Naive thymus-derived CD4-positive, alpha-beta T cell (primary cell): ENCODE data around the gene ADD3. TPM values are rescaled to one million over a fixed set of nuclear protein-coding genes. Genes with fewer than 3 reads are reported as not detected.
A peak's percentile ranks its signal among the peaks of the same experiment; 100 is the strongest.

Experiments used
- ATAC-seq: fragments of 150-1000 bp; cut with Tn5 transposase; 2 replicates; pipeline ENCODE4 v1.10.0; 2021; ENCODE audit warnings: mild to moderate bottlenecking, moderate library complexity
- CTCF ChIA-PET: fragments of 350-600 bp; sonication (Branson Sonifier 250); formaldehyde crosslinking; loops from one replicate; lab custom pipeline; 2021; ENCODE audit warnings: antibody characterized with exemption; lab: Charles Lee
- POLR2A ChIA-PET: fragments of 350-600 bp; sonication (Branson Sonifier 250); formaldehyde crosslinking; loops from one replicate; lab custom pipeline; 2021; ENCODE audit warnings: antibody characterized with exemption, inconsistent platforms; lab: Charles Lee
- DNase-seq, 9 donors: peaks; one replicate each; pipeline versions ENCODE4 v3.0.0 to v3.0.0-alpha.2; 2020 to 2022; ENCODE audit warnings: mixed read lengths in 1 of 9
- H3K27ac ChIP-seq: one replicate; pipeline ENCODE4 v1.7.0; 2013; ENCODE audit warnings: mild to moderate bottlenecking, low read depth, low read length, moderate library complexity
- H3K27me3 ChIP-seq, 2 donors: one replicate each; pipeline ENCODE4 v1.7.0; 2013; ENCODE audit warnings: low read length in 2 of 2, mild to moderate bottlenecking in 2 of 2, moderate library complexity in 2 of 2; ENCODE audit not compliant: control insufficient read depth in 2 of 2, insufficient read depth in 2 of 2
- H3K36me3 ChIP-seq, 3 experiments: 1 replicate in 2 of 3; 2 replicates in 1 of 3; pipeline ENCODE4 v1.7.0; 2013; ENCODE audit warnings: low read length in 3 of 3, mild to moderate bottlenecking in 3 of 3, moderate library complexity in 1 of 3; ENCODE audit not compliant: insufficient read depth in 3 of 3, control insufficient read depth in 2 of 3
- H3K4me1 ChIP-seq, 2 donors: one replicate each; pipeline ENCODE4 v1.7.0; 2013; ENCODE audit warnings: low read length in 2 of 2, mild to moderate bottlenecking in 2 of 2, moderate library complexity in 1 of 2; ENCODE audit not compliant: control insufficient read depth in 2 of 2, insufficient read depth in 2 of 2
- H3K4me3 ChIP-seq: 2 replicates; pipeline ENCODE4 v1.7.0; 2013; ENCODE audit warnings: mild to moderate bottlenecking, low read length
- H3K9me3 ChIP-seq, 3 experiments: 1 replicate in 2 of 3; 2 replicates in 1 of 3; pipeline ENCODE4 v1.7.0; 2013; ENCODE audit warnings: low read length in 3 of 3; ENCODE audit not compliant: control insufficient read depth in 2 of 3
- H3K27ac Mint-ChIP-seq, 9 donors: one replicate each; pipeline ENCODE4 v1.8.0; 2020 to 2022; ENCODE audit warnings: mixed read lengths in 9 of 9, mild to moderate bottlenecking in 8 of 9, moderate library complexity in 5 of 9, inconsistent platforms in 2 of 9
- H3K27me3 Mint-ChIP-seq, 5 donors: one replicate each; pipeline ENCODE4 v1.8.0; 2021 to 2022; ENCODE audit warnings: mixed read lengths in 5 of 5, mild to moderate bottlenecking in 1 of 5
- H3K36me3 Mint-ChIP-seq, 5 donors: one replicate each; pipeline ENCODE4 v1.8.0; 2020 to 2022; ENCODE audit warnings: mixed read lengths in 5 of 5, mild to moderate bottlenecking in 3 of 5, inconsistent platforms in 1 of 5
- H3K4me1 Mint-ChIP-seq, 7 donors: one replicate each; pipeline ENCODE4 v1.8.0; 2020 to 2022; ENCODE audit warnings: mixed read lengths in 7 of 7, mild to moderate bottlenecking in 3 of 7, inconsistent platforms in 1 of 7
- H3K4me3 Mint-ChIP-seq, 10 donors: one replicate each; pipeline ENCODE4 v1.8.0; 2020 to 2022; ENCODE audit warnings: mild to moderate bottlenecking in 10 of 10, mixed read lengths in 10 of 10, moderate library complexity in 6 of 10, inconsistent platforms in 2 of 10
- H3K9me3 Mint-ChIP-seq, 11 donors: one replicate each; pipeline ENCODE4 v1.8.0; 2020 to 2022; ENCODE audit warnings: mixed read lengths in 11 of 11, mild to moderate bottlenecking in 4 of 11, inconsistent platforms in 1 of 11, moderate library complexity in 1 of 11
- intact Hi-C, 2 donors: fragments of 100-400 bp; cut with micrococcal nuclease; formaldehyde crosslinking; loops; one replicate each; pipeline ENCODE4 v1.15.1; 2023
- polyA plus RNA-seq, 2 donors: library from polyadenylated mRNA; unstranded; fragments of 300-500 nt; fragmentation: Illumina TruSeq; gene quantifications; one replicate each; pipeline ENCODE4 v1.2.3, GENCODE V29; 2021
- total RNA-seq, 6 experiments: library from RNA in 5 of 6; stranded (reverse) in 5 of 6; gene quantifications; 1 replicate in 5 of 6; 2 replicates in 1 of 6; pipeline ENCODE4 v1.2.3 and lab custom pipeline; 2021 to 2026

ADD3 gene
- total and polyA plus RNA-seq, 7 experiments from 2014 or later = 281 to 535 (median 450) TPM

DNA sequence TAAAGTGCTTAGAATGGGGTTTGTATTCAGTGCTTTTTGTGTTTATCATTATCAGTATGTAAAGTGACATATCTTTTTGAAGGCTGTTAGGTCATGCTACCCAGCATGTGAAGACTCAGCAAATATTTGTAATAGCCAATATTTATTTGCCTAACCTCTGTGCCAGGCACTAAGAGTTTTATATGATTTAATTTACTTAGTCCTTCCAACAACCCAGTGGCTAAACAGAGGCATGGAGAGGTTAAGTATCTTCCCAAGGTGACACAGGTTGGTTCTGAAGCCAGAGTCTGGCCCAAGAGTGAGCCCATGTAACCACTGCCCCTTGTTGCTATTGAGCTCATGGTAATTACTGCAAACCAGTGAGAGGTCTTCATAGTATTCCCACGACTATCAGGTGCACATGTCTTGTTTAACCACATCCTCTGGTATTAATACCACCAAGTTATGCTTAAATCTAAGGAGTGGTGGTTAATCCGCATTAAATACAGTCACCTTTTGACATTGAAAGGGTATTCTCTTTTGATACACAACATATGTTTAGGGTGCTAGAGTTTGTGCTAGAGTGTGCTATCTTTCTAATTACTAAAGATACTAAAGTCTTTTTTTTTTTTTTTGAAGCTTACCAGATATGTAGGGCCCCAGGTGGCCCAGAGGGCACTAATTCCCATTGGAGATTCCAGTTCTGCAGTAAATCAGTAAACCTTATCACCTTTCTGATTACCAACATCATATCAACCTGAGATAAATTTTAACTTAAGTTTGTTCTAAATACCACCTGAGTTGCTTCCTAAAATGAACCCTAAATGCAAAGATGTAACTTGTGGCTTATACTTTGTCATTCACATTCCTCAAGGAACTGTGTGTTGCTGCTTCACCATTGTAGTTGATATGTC lies 2.9 kb downstream of the ADD3 start:
- Histone ChIP-seq H3K4me1 (peaks cover 51 to 55% of the 10 kb centered on the region in 2 donors), H3K36me3 (peaks cover 0 to 17% (median 0%) of the 10 kb centered on the region in 3 experiments), H3K27me3 (no peaks in the 10 kb centered on the region), H3K9me3 (no peaks in the 10 kb centered on the region), H3K27ac (peak overlapping the region; percentile 88), H3K4me3 (peak overlapping the region; percentile 66)
- CTCF ChIA-PET = interaction anchor here (0.5 to 1.8 kb wide), 7 partner anchors 19 to 92 kb away, joined by 3 to 7 read pairs (median 3); no protein-coding TSS in a partner anchor
- intact Hi-C loops = loop anchor here (1.0 to 2.0 kb wide), 10 partner anchors 12 to 487 kb away; partner anchors contain the start of gene DUSP5 (in 1 of the 2)
- H3K27ac Mint-ChIP-seq = peak overlapping the region in 7 of 9 donors; percentile 91 to 98 (median 94)
- peaks cover 40 to 66% (median 53%) of the 10 kb centered on the region in 7 donors for H3K4me1 Mint-ChIP-seq
- H3K27me3 Mint-ChIP-seq = no peaks in the 10 kb centered on the region
- peaks cover 0 to 9% (median 4%) of the 10 kb centered on the region in 5 donors for H3K36me3 Mint-ChIP-seq
- POLR2A ChIA-PET = interaction anchor here (0.6 to 2.7 kb wide), 24 partner anchors 9 to 202 kb away, joined by 3 to 20 read pairs (median 4); partner anchors contain the start of gene MXI1
- ATAC-seq (no peak), DNase-seq (no peak)
- peak overlapping the region in 2 of 10 donors; percentile 99 to 100 for H3K4me3 Mint-ChIP-seq
- H3K9me3 Mint-ChIP-seq = no peaks in the 10 kb centered on the region

- Histone ChIP-seq H3K4me3 (no peak overlapping the region), H3K27ac (peak overlapping the region; percentile 88), H3K9me3 (no peaks in the 10 kb centered on the region), H3K27me3 (no peaks in the 10 kb centered on the region), H3K36me3 (peaks cover 0 to 17% (median 0%) of the 10 kb centered on the region in 3 experiments), H3K4me1 (peaks cover 60 to 61% of the 10 kb centered on the region in 2 donors)
- ATAC-seq (no peak), DNase-seq (peak in 2 of 9 donors; percentile 17 to 24)
- no peaks in the 10 kb centered on the region for H3K27me3 Mint-ChIP-seq
- H3K4me3 Mint-ChIP-seq = peak overlapping the region in 6 of 10 donors; percentile 29 to 82 (median 71)
- POLR2A ChIA-PET = interaction anchor here (0.7 to 1.4 kb wide), 4 partner anchors 29 to 74 kb away, joined by 3 read pairs; no protein-coding TSS in a partner anchor
- intact Hi-C loops = loop anchor here (2.0 kb wide), 3 partner anchors 13 to 57 kb away; no protein-coding TSS in a partner anchor
- H3K36me3 Mint-ChIP-seq = peaks cover 0 to 13% (median 4%) of the 10 kb centered on the region in 5 donors
- peak overlapping the region in 7 of 9 donors; percentile 54 to 94 (median 79) for H3K27ac Mint-ChIP-seq
- H3K4me1 Mint-ChIP-seq = peaks cover 48 to 76% (median 62%) of the 10 kb centered on the region in 7 donors
- CTCF ChIA-PET = interaction anchor here (0.5 to 1.8 kb wide), 5 partner anchors 32 to 127 kb away, joined by 3 to 7 read pairs (median 4); no protein-coding TSS in a partner anchor
- H3K9me3 Mint-ChIP-seq = no peaks in the 10 kb centered on the region
These were observed 3.9 kb downstream of the ADD3 start for GRCh38 chr10:110011681-110012080.

- intact Hi-C loops = no loop called here
- Histone ChIP-seq H3K36me3 (peaks cover 0 to 3% (median 0%) of the 10 kb centered on the region in 3 experiments), H3K27ac (peak overlapping the region; percentile 88), H3K27me3 (no peaks in the 10 kb centered on the region), H3K4me1 (peaks cover 66 to 75% of the 10 kb centered on the region in 2 donors), H3K9me3 (no peaks in the 10 kb centered on the region), H3K4me3 (peak overlapping the region; percentile 5)
- Mint-ChIP-seq H3K36me3 (peaks cover 0 to 14% (median 4%) of the 10 kb centered on the region in 5 donors), H3K9me3 (no peaks in the 10 kb centered on the region), H3K4me1 (peaks cover 62 to 93% (median 78%) of the 10 kb centered on the region in 7 donors), H3K27me3 (no peaks in the 10 kb centered on the region), H3K4me3 (peak overlapping the region in 7 of 10 donors; percentile 63 to 76 (median 68)), H3K27ac (peak overlapping the region in 8 of 9 donors; percentile 54 to 94 (median 80))
- DNase-seq = peak in 7 of 9 donors; percentile 28 to 61 (median 48)
- no peak for ATAC-seq
- ChIA-PET CTCF (interaction anchor here (0.6 to 0.8 kb wide), 2 partner anchors 17 to 36 kb away, joined by 4 read pairs; no protein-coding TSS in a partner anchor), POLR2A (interaction anchor here (0.7 to 1.6 kb wide), 4 partner anchors 65 to 90 kb away, joined by 3 to 6 read pairs (median 4); no protein-coding TSS in a partner anchor)
These were observed 6.0 kb downstream of the ADD3 start for GRCh38 chr10:110013630-110014293.

- no peaks in the 10 kb centered on the region for H3K27me3 Mint-ChIP-seq
- H3K4me1 ChIP-seq = peaks cover 57 to 77% of the 10 kb centered on the region in 2 donors
- H3K27ac ChIP-seq = peak overlapping the region; percentile 18
- no peak overlapping the region for H3K4me3 ChIP-seq
- intact Hi-C loops = loop anchor here (1.0 to 2.0 kb wide), 4 partner anchors 8 to 132 kb away; no protein-coding TSS in a partner anchor
- no peaks in the 10 kb centered on the region for H3K9me3 ChIP-seq
- no peaks in the 10 kb centered on the region for H3K27me3 ChIP-seq
- peak overlapping the region; percentile 5 to 81 (median 64) for H3K4me3 Mint-ChIP-seq
- POLR2A ChIA-PET = interaction anchor here (0.6 to 1.3 kb wide), 3 partner anchors 9 to 94 kb away, joined by 3 to 5 read pairs (median 3); no protein-coding TSS in a partner anchor
- DNase-seq (no peak), ATAC-seq (no peak)
- CTCF ChIA-PET = interaction anchor here (0.9 to 1.8 kb wide), 2 partner anchors 38 to 132 kb away, joined by 5 read pairs; no protein-coding TSS in a partner anchor
- H3K27ac Mint-ChIP-seq = peak overlapping the region in 8 of 9 donors; percentile 40 to 91 (median 80)
- H3K36me3 Mint-ChIP-seq = peaks cover 6 to 17% (median 8%) of the 10 kb centered on the region in 5 donors
- H3K36me3 ChIP-seq = peaks cover 0 to 3% (median 0%) of the 10 kb centered on the region in 3 experiments
- H3K9me3 Mint-ChIP-seq = no peaks in the 10 kb centered on the region
- H3K4me1 Mint-ChIP-seq = peaks cover 64 to 97% (median 83%) of the 10 kb centered on the region in 7 donors
These were observed 8.3 kb downstream of the ADD3 start for GRCh38 chr10:110016039-110016438.

- H3K4me3 ChIP-seq = no peak overlapping the region
- DNase-seq (no peak), ATAC-seq (no peak)
- H3K36me3 ChIP-seq = peaks cover 0 to 3% (median 0%) of the 10 kb centered on the region in 3 experiments
- H3K27me3 ChIP-seq = no peaks in the 10 kb centered on the region
- ChIA-PET POLR2A (interaction anchor here (1.1 kb wide), 1 partner anchor 27 kb away, joined by 4 read pairs; no protein-coding TSS in a partner anchor), CTCF (interaction anchor here (0.7 kb wide), 1 partner anchor 52 kb away, joined by 3 read pairs; no protein-coding TSS in a partner anchor)
- intact Hi-C loops = loop anchor here in 1 of 2 donors (2.0 kb wide), 1 partner anchor 38 kb away; no protein-coding TSS in a partner anchor
- H3K27ac Mint-ChIP-seq = peak overlapping the region in 8 of 9 donors; percentile 40 to 91 (median 78)
- peaks cover 6 to 19% (median 8%) of the 10 kb centered on the region in 5 donors for H3K36me3 Mint-ChIP-seq
- no peaks in the 10 kb centered on the region for H3K9me3 Mint-ChIP-seq
- H3K4me1 Mint-ChIP-seq = peaks cover 67 to 97% (median 85%) of the 10 kb centered on the region in 7 donors
- no peaks in the 10 kb centered on the region for H3K27me3 Mint-ChIP-seq
- peaks cover 48 to 68% of the 10 kb centered on the region in 2 donors for H3K4me1 ChIP-seq
- no peak overlapping the region for H3K27ac ChIP-seq
- peak overlapping the region; percentile 12 to 70 (median 58) for H3K4me3 Mint-ChIP-seq
- H3K9me3 ChIP-seq = no peaks in the 10 kb centered on the region
These were observed 9.3 kb downstream of the ADD3 start for GRCh38 chr10:110017052-110017451.
